ENCODE measurements around the gene GABARAPL1.

DNA sequence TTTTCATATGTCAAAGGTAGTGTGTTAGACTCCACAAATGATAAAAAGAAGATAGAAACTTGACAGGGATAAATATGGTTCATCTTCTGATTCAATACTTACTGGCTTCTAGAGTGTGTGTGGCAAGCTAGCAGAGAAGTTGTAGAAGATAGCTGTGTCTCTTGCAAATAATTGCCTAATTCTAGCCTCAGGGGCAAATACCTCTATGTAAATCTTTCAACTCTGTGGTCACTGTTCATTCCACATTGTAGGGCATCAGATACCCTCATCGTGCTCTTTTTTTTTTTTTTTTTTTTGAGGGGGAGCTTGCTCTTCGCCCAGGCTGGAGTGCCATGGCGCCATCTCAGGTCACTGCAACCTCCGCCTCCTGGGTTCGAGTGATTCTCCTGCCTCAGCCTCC is 42.5 kb upstream of the GABARAPL1 start:
- no peak for TF ChIP-seq POLR2AphosphoS5 (IDR thresholded peaks at IDR 0.05; ENCODE audit: low read depth, low read length)
- TF ChIP-seq, protein P1, sequence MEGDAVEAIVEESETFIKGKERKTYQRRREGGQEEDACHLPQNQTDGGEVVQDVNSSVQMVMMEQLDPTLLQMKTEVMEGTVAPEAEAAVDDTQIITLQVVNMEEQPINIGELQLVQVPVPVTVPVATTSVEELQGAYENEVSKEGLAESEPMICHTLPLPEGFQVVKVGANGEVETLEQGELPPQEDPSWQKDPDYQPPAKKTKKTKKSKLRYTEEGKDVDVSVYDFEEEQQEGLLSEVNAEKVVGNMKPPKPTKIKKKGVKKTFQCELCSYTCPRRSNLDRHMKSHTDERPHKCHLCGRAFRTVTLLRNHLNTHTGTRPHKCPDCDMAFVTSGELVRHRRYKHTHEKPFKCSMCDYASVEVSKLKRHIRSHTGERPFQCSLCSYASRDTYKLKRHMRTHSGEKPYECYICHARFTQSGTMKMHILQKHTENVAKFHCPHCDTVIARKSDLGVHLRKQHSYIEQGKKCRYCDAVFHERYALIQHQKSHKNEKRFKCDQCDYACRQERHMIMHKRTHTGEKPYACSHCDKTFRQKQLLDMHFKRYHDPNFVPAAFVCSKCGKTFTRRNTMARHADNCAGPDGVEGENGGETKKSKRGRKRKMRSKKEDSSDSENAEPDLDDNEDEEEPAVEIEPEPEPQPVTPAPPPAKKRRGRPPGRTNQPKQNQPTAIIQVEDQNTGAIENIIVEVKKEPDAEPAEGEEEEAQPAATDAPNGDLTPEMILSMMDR (IDR thresholded peaks at IDR 0.05): no peak
- TF ChIP-seq SIN3A (IDR thresholded peaks at IDR 0.05; ENCODE audit: borderline replicate concordance, insufficient read depth, low read depth, low read length): no peak
- TF ChIP-seq, protein P2, sequence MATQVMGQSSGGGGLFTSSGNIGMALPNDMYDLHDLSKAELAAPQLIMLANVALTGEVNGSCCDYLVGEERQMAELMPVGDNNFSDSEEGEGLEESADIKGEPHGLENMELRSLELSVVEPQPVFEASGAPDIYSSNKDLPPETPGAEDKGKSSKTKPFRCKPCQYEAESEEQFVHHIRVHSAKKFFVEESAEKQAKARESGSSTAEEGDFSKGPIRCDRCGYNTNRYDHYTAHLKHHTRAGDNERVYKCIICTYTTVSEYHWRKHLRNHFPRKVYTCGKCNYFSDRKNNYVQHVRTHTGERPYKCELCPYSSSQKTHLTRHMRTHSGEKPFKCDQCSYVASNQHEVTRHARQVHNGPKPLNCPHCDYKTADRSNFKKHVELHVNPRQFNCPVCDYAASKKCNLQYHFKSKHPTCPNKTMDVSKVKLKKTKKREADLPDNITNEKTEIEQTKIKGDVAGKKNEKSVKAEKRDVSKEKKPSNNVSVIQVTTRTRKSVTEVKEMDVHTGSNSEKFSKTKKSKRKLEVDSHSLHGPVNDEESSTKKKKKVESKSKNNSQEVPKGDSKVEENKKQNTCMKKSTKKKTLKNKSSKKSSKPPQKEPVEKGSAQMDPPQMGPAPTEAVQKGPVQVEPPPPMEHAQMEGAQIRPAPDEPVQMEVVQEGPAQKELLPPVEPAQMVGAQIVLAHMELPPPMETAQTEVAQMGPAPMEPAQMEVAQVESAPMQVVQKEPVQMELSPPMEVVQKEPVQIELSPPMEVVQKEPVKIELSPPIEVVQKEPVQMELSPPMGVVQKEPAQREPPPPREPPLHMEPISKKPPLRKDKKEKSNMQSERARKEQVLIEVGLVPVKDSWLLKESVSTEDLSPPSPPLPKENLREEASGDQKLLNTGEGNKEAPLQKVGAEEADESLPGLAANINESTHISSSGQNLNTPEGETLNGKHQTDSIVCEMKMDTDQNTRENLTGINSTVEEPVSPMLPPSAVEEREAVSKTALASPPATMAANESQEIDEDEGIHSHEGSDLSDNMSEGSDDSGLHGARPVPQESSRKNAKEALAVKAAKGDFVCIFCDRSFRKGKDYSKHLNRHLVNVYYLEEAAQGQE (IDR thresholded peaks at IDR 0.05; ENCODE audit: insufficient read depth in 1 of 2, low read depth in 2 of 2, low read length in 1 of 2): no peak
- TF ChIP-seq TCF7L2 (IDR thresholded peaks at IDR 0.05; ENCODE audit: low read depth, low read length): no peak

Measured in Panc1 (cell line).